GM06990 (cell line): ENCODE measurements around the gene NFATC3.

Experiments
- DNase-seq: peaks from one replicate; pipeline ENCODE4 v3.0.0-alpha.2; 2011; ENCODE audit not compliant: insufficient read length; ENCODE audit errors: extremely low read depth
- H3K27me3 ChIP-seq: replicated peaks from 2 replicates; pipeline ENCODE4 v1.6.0; 2011; ENCODE audit warnings: low read length; ENCODE audit not compliant: control insufficient read depth, insufficient read depth
- H3K36me3 ChIP-seq: 2 replicates; pipeline ENCODE4 v1.5.1; 2011; ENCODE audit warnings: low read length; ENCODE audit not compliant: control insufficient read depth, insufficient read depth
- H3K4me3 ChIP-seq: replicated peaks from 2 replicates; pipeline ENCODE4 v1.5.1; 2011; ENCODE audit warnings: low read depth, mild to moderate bottlenecking, control low read depth, low read length
- TF ChIP-seq, protein P1 (sequence below): IDR thresholded peaks from 2 replicates; pipeline ENCODE4 v1.5.1; 2011; ENCODE audit warnings: low read length, control low read depth, mild to moderate bottlenecking, inconsistent platforms; ENCODE audit not compliant: insufficient read depth, poor library complexity, severe bottlenecking

NFATC3 gene

DNA sequence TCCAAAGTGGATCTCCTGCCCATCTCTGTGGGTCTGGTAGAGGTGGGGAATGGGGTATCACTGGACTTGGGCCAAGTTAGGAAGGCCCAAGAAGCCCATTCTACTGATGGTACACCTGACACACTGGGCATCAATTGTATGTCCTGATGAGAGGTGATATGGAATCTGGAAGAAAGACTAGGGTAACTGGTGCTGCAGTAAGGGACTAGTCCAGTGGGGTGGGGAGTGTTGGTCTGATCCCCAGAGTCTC is 5.9 kb upstream of the NFATC3 start:
- H3K4me3 ChIP-seq: no peak overlapping the region
- TF ChIP-seq, protein P1, sequence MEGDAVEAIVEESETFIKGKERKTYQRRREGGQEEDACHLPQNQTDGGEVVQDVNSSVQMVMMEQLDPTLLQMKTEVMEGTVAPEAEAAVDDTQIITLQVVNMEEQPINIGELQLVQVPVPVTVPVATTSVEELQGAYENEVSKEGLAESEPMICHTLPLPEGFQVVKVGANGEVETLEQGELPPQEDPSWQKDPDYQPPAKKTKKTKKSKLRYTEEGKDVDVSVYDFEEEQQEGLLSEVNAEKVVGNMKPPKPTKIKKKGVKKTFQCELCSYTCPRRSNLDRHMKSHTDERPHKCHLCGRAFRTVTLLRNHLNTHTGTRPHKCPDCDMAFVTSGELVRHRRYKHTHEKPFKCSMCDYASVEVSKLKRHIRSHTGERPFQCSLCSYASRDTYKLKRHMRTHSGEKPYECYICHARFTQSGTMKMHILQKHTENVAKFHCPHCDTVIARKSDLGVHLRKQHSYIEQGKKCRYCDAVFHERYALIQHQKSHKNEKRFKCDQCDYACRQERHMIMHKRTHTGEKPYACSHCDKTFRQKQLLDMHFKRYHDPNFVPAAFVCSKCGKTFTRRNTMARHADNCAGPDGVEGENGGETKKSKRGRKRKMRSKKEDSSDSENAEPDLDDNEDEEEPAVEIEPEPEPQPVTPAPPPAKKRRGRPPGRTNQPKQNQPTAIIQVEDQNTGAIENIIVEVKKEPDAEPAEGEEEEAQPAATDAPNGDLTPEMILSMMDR: no peak
- H3K27me3 ChIP-seq: no peaks in the 10 kb centered on the region
- peaks cover 21% of the 10 kb centered on the region for H3K36me3 ChIP-seq
- no peak for DNase-seq

DNA sequence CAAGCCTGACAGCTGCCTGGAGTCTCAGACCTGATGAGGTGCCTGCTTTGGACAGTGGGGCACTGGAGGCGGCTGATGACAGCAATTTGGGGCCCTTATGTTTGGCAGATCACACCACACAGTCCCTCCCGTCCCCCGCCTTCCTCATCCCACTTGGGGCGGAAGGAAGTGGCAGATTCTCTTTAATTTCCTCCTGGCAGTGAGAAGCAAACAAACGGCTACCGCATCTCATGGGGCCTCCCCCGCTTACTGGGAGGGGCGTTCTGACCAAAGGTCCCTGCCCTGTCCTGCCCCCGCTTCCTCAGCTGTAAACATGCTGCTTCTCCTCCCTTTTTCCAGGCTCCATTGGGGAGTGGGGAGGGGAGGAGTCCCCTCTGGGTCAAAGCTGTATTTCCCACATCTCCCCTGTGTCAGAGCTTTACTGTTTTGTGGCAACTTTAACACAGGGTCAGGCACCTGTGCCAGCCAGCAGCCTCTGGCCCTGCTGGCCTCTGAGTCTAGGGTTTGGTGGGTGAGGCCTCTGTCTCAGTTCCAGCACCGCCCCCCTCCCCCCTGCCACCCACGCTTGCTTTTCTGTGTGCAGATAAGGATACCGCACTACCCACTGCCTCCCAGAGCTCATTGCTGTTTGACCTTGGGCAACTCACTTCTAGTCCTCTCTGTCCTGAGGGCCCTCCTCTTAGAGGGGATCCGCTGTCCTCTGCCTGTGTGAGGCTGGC is 5.4 kb upstream of the NFATC3 start:
- TF ChIP-seq, protein P1: no peak
- H3K4me3 ChIP-seq: no peak overlapping the region
- peaks cover 21% of the 10 kb centered on the region for H3K36me3 ChIP-seq
- no peaks in the 10 kb centered on the region for H3K27me3 ChIP-seq
- DNase-seq: no peak

DNA sequence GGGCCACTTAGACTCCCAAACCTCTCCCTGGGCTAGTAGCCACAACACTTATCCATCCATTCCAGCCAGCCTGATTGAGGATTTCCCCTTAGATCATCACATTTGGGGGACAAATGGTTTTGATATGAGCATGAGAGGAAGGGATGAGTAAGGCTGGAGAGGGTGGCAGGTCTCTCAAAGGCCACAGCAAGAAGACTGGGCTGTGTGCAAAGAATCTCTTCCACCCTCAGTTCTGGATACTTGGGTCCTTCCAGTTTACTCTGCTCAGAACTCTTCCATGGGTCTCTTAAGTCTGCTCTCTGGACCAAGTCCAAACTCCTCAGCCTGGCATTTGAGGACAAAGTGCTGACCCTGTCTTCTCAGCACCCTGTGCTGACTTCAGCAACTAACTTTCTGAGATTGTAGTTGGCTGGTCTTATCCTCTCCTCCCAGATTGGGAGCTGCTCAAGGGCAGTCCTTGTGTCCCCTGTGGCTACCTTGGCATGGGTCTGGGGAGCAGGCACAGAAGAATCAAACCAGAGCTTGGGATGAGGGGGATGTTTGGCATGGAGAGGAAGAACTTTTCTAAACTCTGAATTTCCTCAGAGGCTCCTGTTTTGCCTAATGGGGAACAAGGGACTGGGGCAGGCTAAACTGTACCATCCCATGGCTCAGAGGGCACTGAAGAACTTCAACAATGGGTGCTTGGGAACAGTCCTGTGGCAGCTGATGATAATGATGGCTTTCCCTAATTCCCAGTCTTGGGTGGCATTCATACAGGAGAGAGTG is 3.1 kb upstream of the NFATC3 start:
- no peak overlapping the region for H3K4me3 ChIP-seq
- DNase-seq: no peak
- TF ChIP-seq, protein P1: no peak
- peaks cover 7% of the 10 kb centered on the region for H3K36me3 ChIP-seq
- H3K27me3 ChIP-seq: no peaks in the 10 kb centered on the region

DNA sequence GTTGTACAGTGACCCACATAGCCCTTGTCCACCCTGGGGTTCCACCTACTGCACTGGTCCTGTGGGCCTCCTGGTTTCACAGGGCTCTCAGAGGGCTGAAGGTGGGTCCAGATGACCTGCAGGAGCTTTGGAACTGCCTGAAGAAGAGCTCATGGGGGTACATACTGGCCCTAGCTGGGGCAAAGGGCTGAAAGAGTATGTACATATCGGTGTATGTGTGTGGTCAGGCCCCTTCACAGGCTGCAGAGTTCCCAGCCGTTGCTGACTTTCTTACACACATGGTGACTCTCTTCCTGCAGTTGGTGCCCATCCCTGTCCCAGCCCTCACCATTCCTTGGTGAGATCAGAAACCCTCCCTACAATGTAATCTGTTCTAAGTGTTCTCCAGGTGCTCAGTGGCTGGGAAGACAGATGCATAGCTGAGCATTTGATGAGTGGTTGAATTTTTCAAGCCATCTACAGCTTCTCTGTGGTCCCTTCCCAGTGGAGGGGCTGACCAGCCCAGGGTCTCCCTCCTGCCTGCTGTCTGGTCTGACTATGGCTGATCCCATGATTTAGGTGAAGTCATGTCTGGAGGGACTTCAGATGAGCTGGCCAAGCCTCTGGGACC is 2.4 kb upstream of the NFATC3 start:
- DNase-seq: no peak
- H3K4me3 ChIP-seq: no peak overlapping the region
- H3K36me3 ChIP-seq: peaks cover 7% of the 10 kb centered on the region
- TF ChIP-seq, protein P1: no peak
- no peaks in the 10 kb centered on the region for H3K27me3 ChIP-seq

DNA sequence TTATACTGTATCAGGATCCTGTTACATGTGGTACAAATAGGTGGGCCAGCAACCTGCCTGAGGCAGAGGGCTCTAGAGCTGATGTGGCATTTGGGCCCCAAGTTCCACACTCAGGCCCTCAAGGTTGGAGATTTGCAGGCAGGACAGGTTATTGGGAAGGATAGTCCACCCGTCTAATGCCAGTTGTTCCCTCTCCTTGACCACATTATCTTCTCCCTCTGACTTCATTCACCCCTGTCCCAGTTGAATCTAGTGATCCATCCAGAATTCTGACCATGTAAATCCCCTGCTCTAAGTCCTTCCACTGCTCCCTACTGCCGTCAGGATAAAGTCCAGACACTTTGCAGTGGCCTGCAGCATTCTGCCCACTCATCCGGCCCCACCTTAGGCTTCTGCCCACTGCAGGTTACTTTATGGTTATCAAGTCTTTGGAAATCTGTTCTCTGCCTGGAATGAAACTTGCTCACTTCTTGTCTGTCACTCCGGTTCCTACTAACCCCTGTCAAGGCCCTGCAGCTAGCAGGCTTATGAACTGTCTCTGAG is 1.9 kb upstream of the NFATC3 start:
- Histone ChIP-seq H3K27me3 (no peaks in the 10 kb centered on the region), H3K4me3 (no peak overlapping the region), H3K36me3 (peaks cover 4% of the 10 kb centered on the region)
- TF ChIP-seq, protein P1: no peak
- DNase-seq: no peak
